GM18519 (cell line): ENCODE measurements around the gene FEM1C.

Source experiments
- ATAC-seq: cut with Tn5 transposase; IDR thresholded peaks from one replicate; pipeline ENCODE4 v1.9.1; 2021; ENCODE audit warnings: mild to moderate bottlenecking, moderate library complexity; ENCODE audit not compliant: unreplicated experiment, low FRiP score

FEM1C gene

GRCh38 chr5:115558388-115558956 lies 13.9 kb upstream of the FEM1C start:
- no peak for ATAC-seq

DNA sequence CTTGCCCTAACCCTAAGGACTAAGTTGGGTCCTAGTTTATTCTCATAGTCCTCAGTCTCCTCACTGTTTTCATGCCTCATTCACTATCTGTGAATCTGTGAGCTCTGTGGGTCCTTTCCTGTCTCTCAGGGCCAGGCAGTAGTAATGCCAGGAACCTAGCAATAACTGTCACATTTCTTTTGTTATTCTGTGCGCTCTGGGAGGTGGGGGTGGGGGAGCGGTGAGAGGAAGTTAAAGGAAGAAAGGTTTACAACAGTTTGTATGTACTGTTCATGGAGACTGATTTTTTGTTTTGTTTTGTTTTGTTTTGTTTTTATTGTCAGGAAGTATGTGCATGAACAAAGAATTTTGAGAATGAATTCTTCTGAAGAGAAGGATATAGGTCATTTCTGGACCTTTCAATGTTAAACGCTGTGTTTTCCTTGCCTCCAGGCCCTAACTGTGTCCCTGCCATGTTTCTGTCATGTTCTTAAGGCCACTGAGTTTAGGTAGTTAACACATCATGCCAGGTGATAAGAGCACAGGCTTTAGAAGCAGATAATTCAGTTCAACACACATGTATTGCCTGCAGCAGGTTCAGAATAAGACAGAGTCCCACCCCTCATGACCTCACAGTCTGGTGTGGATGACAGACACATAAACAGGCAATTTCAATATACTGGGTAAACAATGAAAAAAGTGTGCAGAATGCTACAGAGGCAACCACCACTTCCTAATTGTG lies 13.3 kb upstream of the FEM1C start:
- no peak for ATAC-seq

- no peak for ATAC-seq
Measured at GRCh38 chr5:115556276-115556675, 11.7 kb upstream of the FEM1C start.

DNA sequence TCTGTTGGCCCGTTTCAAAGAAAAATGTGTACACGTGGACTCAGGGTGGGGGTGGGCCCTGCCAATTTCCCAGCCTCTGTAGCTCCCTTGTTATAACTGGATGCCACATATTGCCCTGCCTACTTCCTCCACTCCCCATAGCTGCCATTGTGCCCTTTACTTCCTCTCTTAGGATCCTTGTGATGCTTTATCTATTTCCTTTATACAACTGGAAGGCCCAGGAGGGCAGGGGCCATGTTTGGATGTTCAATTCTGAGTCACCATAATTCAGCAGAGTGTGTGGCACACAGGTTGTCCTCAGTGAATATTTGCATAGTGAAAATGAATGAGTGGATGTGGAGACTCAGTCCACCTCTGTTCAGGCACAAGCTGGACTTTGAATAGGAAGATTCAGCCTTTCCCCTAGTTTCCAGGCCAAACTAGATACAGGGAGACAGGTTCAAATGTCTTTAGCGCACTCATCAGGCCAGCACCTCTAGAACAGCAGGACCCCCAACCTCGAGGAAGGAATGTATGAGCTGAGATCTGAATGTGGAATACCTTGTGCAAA lies 10.6 kb upstream of the FEM1C start:
- ATAC-seq: no peak

- no peak for ATAC-seq
Measured at GRCh38 chr5:115553082-115553481, 8.5 kb upstream of the FEM1C start.

DNA sequence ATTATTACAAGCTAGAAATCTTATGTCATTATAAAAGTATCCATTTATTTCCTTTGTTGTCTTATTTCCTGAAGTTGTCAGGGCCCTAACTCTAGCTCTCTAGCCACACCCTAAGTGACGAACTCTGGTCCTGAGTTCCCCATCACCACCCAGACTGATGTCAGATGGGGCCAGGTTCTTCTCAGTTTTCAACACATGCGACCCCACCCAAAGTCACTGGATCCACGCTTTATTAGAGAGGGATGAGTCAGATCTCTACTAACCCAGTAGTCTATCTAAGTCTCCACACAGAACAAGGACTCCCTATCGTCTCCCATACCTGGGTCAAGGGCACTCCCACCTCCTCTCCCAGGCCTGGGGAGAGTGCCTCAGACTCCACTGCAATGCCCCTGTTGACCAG lies 6.8 kb upstream of the FEM1C start:
- no peak for ATAC-seq

- ATAC-seq: no peak
Measured at GRCh38 chr5:115549154-115549553, 4.6 kb upstream of the FEM1C start.

DNA sequence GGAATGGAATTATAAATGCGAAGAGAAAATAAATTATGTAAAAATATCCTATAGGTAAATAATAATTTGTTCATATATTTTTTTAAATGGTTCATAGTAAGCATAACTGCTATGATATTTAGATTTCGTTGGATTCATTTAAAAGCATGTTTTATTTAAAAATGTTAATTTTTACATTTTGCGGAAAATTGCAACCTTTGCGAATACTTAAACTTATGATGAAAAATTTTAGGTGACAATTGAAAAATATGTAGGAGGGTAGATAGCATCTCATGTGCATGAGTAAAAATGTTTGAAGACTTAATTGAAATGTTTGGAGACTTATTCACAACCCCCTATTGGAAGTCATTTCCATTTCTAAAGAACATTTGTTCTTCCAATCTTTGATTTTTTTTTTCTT lies 4.1 kb upstream of the FEM1C start:
- no peak for ATAC-seq

GRCh38 chr5:115545351-115545882 lies 842 bp upstream of the FEM1C start:
- ATAC-seq: no peak

GRCh38 chr5:115544043-115544435 lies 536 bp downstream of the FEM1C start:
- no peak for ATAC-seq

- ATAC-seq: peak; percentile 24
Measured at GRCh38 chr5:115543365-115544042, 1.1 kb downstream of the FEM1C start.

GRCh38 chr5:115542651-115543364 lies 1.8 kb downstream of the FEM1C start:
- no peak for ATAC-seq

GRCh38 chr5:115542086-115542485 lies 2.5 kb downstream of the FEM1C start:
- no peak for ATAC-seq

DNA sequence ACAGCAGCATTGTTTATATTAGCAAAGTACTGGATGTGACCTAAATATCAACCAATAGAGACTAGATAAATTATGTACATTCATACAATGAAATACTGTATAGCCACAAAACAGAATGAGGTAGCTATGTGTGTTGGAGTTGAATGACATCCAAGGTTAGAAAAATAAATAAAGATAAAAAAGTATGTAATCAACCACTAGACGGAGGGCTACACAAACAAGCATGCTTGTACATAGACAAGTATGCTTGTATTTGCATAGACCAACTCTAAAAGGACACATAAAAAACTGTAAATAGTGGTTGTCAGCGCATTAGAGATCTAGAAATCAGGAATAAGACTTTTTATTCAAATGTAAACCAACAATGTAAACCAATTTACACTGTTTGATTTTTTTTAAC lies 3.0 kb downstream of the FEM1C start:
- ATAC-seq: no peak

DNA sequence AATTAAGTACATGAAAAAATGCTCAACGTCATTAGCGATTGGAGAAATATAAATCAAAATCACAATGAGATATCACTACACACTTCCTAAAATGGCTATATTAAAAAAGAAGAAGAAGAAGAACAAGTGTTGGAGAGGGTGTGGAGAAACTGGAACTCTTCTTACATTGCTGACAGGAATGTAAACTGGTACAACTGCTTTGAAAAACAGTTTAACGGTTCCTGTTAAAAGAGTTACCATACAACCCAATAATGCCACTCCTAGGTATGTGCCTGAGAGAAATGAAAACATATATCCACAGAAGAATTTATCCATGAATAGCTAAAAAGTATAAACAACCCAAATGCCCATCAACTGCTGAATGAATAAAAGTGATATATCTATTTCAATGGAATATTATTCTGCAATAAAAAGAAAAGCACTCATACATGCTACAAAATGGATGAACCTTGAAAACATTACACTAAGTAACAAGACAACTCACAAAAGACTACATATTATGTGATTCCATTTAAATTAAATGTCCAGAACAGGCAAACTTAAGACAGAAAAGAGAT lies 9.0 kb downstream of the FEM1C start:
- no peak for ATAC-seq

- no peak for ATAC-seq
Measured at GRCh38 chr5:115532517-115532916, 12.1 kb downstream of the FEM1C start.

DNA sequence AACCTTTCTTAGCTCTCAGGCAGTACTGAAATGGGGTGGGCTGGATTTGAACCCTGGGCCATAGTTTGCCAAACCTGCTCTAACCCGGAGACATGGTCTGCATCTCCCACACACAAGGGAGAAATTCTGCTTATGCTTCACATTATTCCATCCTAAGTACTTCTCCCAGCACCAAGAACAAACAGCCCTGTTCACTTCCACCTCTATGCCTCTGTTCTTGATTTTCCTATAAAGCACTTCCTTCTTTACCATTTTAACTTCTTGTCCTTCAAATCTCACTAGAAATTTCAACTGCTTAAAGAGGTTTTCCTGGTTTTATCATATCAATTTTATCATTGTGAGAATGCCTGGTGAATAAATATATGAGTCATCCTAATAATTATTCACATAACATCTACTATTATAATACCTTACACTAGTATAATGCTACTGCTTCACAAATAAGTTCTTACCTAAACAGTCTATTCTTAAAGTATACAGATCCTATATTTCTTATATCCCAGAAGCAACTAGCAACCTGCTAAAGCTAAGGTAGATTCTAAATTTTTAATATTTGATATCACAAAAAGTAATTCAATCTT lies 12.7 kb downstream of the FEM1C start:
- no peak for ATAC-seq

- ATAC-seq: no peak
Measured at GRCh38 chr5:115531380-115531779, 13.2 kb downstream of the FEM1C start.

DNA sequence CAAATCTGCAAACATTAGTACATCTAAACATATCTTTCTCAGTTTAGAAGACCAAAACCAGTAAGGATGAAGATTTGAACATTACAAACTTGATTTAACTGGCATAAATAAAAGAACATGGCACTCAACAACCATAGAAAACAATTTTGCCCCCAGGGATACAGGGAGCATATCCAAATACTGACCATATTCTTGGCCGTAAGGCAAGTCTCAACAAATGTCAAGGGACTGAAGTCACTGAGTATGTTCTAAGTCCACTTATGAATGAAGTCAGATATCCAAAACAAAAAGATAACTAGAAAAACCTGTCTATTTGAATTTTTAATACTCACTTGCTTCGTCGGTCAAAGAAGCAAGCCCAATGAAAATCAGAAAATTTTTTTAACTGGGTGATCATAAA lies 14.1 kb downstream of the FEM1C start:
- no peak for ATAC-seq

- ATAC-seq: no peak
Measured at GRCh38 chr5:115526604-115527003, 18.0 kb downstream of the FEM1C start.
